PC-9 (cell line): ENCODE data around the gene TPTE. TPM values are rescaled to one million over a fixed set of nuclear protein-coding genes. Genes with fewer than 3 reads are reported as not detected.
"Not testable (repeated sequence)": the region's sequence is repeated elsewhere in the genome, so short reads cannot be mapped to it uniquely, and the experiment has no call there.

ENCODE experiments used
- BruUV-seq: library from RNA; stranded (reverse); fragments of 400-500 nt; replicated peaks from 2 replicates; lab custom pipeline; 2021; lab: Mats Ljungman, UMichigan
- CTCF ChIA-PET: fragments of 300-600 bp; sonication (Branson Sonifier 250); formaldehyde crosslinking; loops from one replicate; lab custom pipeline; 2022; ENCODE audit warnings: antibody characterized with exemption; lab: Charles Lee
- POLR2A ChIA-PET: fragments of 300-600 bp; sonication (Branson Sonifier 250); formaldehyde crosslinking; loops from one replicate; lab custom pipeline; 2022; ENCODE audit warnings: antibody characterized with exemption; ENCODE audit not compliant: unreplicated experiment; lab: Charles Lee
- DNase-seq, 2 experiments: peaks; one replicate each; pipeline versions ENCODE4 v3.0.0 to v3.0.0-alpha.2; 2015 to 2022; ENCODE audit warnings: mixed read lengths in 1 of 2
- H2AFZ ChIP-seq: fragments of 200-600 bp; sonication (generic); 2 replicates; pipeline ENCODE4 v1.8.1; 2017; ENCODE audit warnings: antibody characterized with exemption
- H3F3A ChIP-seq: fragments of 200-600 bp; sonication (generic); 2 replicates; pipeline ENCODE4 v1.8.1; 2017; ENCODE audit warnings: antibody characterized with exemption, mild to moderate bottlenecking, low read depth; ENCODE audit not compliant: insufficient read depth
- H3K27ac ChIP-seq: fragments of 200-600 bp; sonication (generic); 2 replicates; pipeline ENCODE4 v1.6.1; 2016; ENCODE audit warnings: mixed run types
- H3K27me3 ChIP-seq: fragments of 200-600 bp; sonication (generic); 2 replicates; pipeline ENCODE4 v1.6.1; 2016; ENCODE audit warnings: low read depth, mixed run types; ENCODE audit not compliant: insufficient read depth
- H3K36me3 ChIP-seq: fragments of 200-600 bp; sonication (generic); 2 replicates; pipeline ENCODE4 v1.6.1; 2016; ENCODE audit warnings: low read depth, mixed run types
- H3K4me1 ChIP-seq: fragments of 200-600 bp; sonication (generic); replicated peaks from 2 replicates; pipeline ENCODE4 v1.6.1; 2016; ENCODE audit warnings: mixed run types; ENCODE audit not compliant: insufficient read depth
- H3K4me2 ChIP-seq: fragments of 200-600 bp; sonication (generic); 2 replicates; pipeline ENCODE4 v1.6.1; 2017; ENCODE audit warnings: mixed run types
- H3K4me3 ChIP-seq: fragments of 200-600 bp; sonication (generic); 2 replicates; pipeline ENCODE4 v1.6.1; 2016; ENCODE audit warnings: mixed run types
- H3K79me2 ChIP-seq: fragments of 200-600 bp; sonication (generic); 2 replicates; pipeline ENCODE4 v1.6.1; 2017; ENCODE audit warnings: low read depth, mixed run types
- H3K9me2 ChIP-seq: fragments of 200-600 bp; sonication (generic); 2 replicates; pipeline ENCODE4 v1.8.1; 2017; ENCODE audit warnings: mild to moderate bottlenecking; ENCODE audit not compliant: insufficient read depth
- H3K9me3 ChIP-seq: fragments of 200-600 bp; sonication (generic); 2 replicates; pipeline ENCODE4 v1.8.1; 2016; ENCODE audit warnings: low read depth; ENCODE audit not compliant: insufficient read depth
- H4K20me1 ChIP-seq: fragments of 200-600 bp; sonication (generic); 2 replicates; pipeline ENCODE4 v1.8.1; 2017; ENCODE audit not compliant: insufficient read depth
- EZH2 ChIP-seq: fragments of 200-600 bp; sonication (generic); IDR thresholded peaks from 2 replicates; pipeline ENCODE4 v1.8.0; 2017; ENCODE audit warnings: antibody characterized with exemption, low read depth
- intact Hi-C: fragments of 100-400 bp; cut with micrococcal nuclease; formaldehyde crosslinking; loops from one replicate; pipeline ENCODE4 v1.10.0; 2022; ENCODE audit not compliant: unreplicated experiment
- total RNA-seq: library from RNA; stranded (reverse); gene quantifications from 2 replicates; pipeline ENCODE4 v1.2.3, GENCODE V29; 2021
- TF ChIP-seq, protein P1 (sequence below): fragments of 200-600 bp; sonication (generic); conservative IDR thresholded peaks from 2 replicates; pipeline ENCODE4 v1.6.1; 2017; ENCODE audit warnings: mixed run types, antibody characterized with exemption, mild to moderate bottlenecking, moderate library complexity

The TPTE gene
- total RNA-seq, 1 experiment from 2014 or later: not detected

DNA sequence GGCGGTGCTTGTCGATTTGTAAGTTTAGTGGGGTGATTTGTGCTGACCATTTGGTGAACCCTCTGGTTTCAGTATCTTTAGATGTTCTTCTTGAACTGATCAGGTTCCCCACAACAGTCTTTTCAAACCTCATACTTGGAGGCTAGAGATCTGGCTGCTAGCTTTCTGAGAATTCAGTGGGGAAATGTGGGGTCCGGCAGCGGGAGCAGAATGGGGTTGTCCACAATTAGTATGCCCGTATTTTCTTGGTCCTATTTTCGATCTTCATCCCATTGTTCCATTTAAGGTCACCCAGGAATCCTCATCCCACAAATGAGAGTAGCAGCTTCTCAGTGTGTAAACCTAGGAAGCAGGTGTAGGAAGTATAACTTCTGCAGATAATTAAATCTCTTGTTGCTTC, 10.3 kb upstream of the TPTE start:
- Histone ChIP-seq H2AFZ (no peak overlapping the region), H3K4me2 (no peak overlapping the region), H3K36me3 (no peaks in the 10 kb centered on the region), H3K4me1 (no peaks in the 10 kb centered on the region), H4K20me1 (no peaks in the 10 kb centered on the region), H3K27me3 (no peaks in the 10 kb centered on the region), H3K9me3 (no peaks in the 10 kb centered on the region), H3K79me2 (no peaks in the 10 kb centered on the region), H3K9me2 (no peaks in the 10 kb centered on the region), H3K4me3 (no peak overlapping the region), H3F3A (no peaks in the 10 kb centered on the region), H3K27ac (no peak overlapping the region)
- ChIA-PET CTCF (no interaction called here), POLR2A (no interaction called here)
- intact Hi-C loops: no loop called here
- TF ChIP-seq EZH2: no peak
- TF ChIP-seq, protein P1, sequence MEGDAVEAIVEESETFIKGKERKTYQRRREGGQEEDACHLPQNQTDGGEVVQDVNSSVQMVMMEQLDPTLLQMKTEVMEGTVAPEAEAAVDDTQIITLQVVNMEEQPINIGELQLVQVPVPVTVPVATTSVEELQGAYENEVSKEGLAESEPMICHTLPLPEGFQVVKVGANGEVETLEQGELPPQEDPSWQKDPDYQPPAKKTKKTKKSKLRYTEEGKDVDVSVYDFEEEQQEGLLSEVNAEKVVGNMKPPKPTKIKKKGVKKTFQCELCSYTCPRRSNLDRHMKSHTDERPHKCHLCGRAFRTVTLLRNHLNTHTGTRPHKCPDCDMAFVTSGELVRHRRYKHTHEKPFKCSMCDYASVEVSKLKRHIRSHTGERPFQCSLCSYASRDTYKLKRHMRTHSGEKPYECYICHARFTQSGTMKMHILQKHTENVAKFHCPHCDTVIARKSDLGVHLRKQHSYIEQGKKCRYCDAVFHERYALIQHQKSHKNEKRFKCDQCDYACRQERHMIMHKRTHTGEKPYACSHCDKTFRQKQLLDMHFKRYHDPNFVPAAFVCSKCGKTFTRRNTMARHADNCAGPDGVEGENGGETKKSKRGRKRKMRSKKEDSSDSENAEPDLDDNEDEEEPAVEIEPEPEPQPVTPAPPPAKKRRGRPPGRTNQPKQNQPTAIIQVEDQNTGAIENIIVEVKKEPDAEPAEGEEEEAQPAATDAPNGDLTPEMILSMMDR: no peak
- DNase-seq: no peak
- BruUV-seq: no TSS peak

DNA sequence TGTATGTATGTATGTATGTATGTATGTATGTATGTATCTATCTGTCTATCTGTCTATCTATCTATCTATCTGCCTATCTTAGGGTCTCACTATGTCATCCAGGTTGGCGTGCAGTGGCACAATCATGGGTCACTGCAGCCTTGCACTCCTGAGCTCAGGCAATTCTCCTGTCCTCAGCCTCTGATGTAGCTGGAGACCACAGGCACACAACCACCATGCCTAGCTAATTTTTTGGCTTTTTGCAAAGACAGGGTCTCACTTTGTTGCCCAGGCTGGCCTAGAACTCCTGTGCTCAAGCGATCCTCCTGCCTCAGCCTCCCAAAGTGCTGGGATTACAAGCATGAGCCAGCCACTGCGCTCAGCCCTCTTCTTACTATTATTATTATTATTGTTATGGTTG, 4.5 kb upstream of the TPTE start:
- POLR2A ChIA-PET, H2AFZ ChIP-seq, H3F3A ChIP-seq, H3K4me1 ChIP-seq, H3K36me3 ChIP-seq, intact Hi-C loops, BruUV-seq, H3K27me3 ChIP-seq, H3K4me2 ChIP-seq, H3K79me2 ChIP-seq, H3K9me3 ChIP-seq, H4K20me1 ChIP-seq, H3K4me3 ChIP-seq, H3K9me2 ChIP-seq, H3K27ac ChIP-seq, CTCF ChIA-PET, DNase-seq: not testable (repeated sequence)

DNA sequence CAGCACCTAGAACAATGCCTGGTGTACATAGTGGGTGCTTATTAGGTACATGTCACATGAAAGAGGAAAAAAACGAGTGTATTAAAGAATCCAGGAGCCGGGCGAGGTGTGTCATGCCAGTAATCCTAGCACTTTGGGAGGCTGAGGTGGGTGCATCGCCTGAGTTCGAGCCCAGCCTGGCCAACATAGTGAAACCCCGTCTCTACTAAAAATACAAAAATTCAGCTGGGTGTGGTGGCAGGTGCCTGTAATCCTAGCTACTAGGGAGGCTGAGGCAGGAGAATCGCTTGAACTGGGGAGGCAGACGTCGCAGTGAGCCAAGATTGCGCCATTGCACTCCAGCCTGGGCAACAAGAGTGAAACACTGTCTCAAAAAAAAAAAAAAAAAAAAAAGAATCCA, 3.5 kb upstream of the TPTE start:
- BruUV-seq, H3K4me3 ChIP-seq, H3K36me3 ChIP-seq, POLR2A ChIA-PET, DNase-seq, CTCF ChIA-PET, H3K4me1 ChIP-seq, H3K27ac ChIP-seq, H3K79me2 ChIP-seq, H4K20me1 ChIP-seq, H3F3A ChIP-seq, H3K4me2 ChIP-seq, intact Hi-C loops, H3K27me3 ChIP-seq, H3K9me3 ChIP-seq, H3K9me2 ChIP-seq, H2AFZ ChIP-seq: not testable (repeated sequence)

DNA sequence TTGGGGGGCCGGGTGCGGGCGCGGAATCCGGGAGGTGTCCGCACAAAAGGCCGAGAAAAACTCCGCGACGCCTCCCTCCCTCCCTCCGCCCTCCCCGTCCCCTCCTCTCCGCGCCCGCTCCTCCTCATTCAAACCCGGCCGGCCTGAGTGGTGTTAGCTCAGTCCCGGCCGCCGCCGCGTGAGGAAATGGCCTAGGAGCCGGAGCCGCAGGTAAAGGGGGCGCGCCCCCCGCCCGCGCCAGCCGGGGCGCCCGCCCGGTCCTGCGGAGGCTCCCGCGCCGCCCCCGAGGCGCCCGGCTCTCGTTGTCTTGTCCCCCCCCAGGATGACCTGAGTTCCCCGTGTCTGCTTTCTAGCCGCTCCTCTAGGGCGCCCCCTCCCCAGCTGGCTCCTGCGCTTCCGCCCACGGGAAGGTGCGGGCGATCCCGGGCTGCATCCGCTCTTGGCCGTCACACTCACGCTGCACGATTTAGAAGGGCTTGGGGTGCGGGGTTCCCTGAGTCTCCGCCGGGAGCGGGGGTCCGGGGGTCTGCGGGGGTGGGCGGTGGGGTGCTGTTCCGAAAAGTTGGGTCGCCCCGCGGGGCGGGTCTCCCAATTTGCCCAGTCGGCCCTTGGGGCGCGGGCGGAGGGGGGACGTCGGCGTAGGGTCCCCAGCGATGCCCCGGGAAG, 585 bp downstream of the TPTE start:
- CTCF ChIA-PET, H3K79me2 ChIP-seq: not testable (repeated sequence)

More for the DNA sequence above, 585 bp downstream of the TPTE start:
- H3K9me2 ChIP-seq, intact Hi-C loops, H3K27me3 ChIP-seq, BruUV-seq, POLR2A ChIA-PET, H4K20me1 ChIP-seq, H3K4me1 ChIP-seq, H3K9me3 ChIP-seq, H3K4me3 ChIP-seq, H3K36me3 ChIP-seq, H3K4me2 ChIP-seq, DNase-seq, H2AFZ ChIP-seq, H3K27ac ChIP-seq, H3F3A ChIP-seq: not testable (repeated sequence)
